H1 (cell line): ENCODE results near the gene TNFRSF8. TPM values are rescaled to one million over a fixed set of nuclear protein-coding genes. Genes with fewer than 3 reads are reported as not detected.

ENCODE experiments used
- CTCF ChIA-PET: fragments of 300-600 bp; sonication (Branson Sonifier 250); formaldehyde crosslinking; loops from one replicate; lab custom pipeline; 2021; ENCODE audit not compliant: partially characterized antibody; lab: Charles Lee
- POLR2A ChIA-PET: fragments of 300-600 bp; sonication (Branson Sonifier 250); formaldehyde crosslinking; loops from one replicate; lab custom pipeline; 2021; ENCODE audit warnings: inconsistent platforms; ENCODE audit not compliant: partially characterized antibody; lab: Charles Lee
- DNase-seq, 2 experiments: peaks; one replicate each; pipeline versions ENCODE4 v3.0.0 to v3.0.0-alpha.2; 2010 to 2022; ENCODE audit warnings: low spot score in 2 of 2, low read depth in 1 of 2, mixed read lengths in 1 of 2
- FAIRE-seq: peaks from 2 replicates; lab custom pipeline; 2011; peaks lifted over from hg19 to GRCh38; lab: Jason Lieb, UNC
- H2AFZ ChIP-seq: 2 replicates; pipeline ENCODE4 v1.8.1; 2012; ENCODE audit warnings: low read length, inconsistent platforms
- H2AK5ac ChIP-seq: 2 replicates; pipeline ENCODE4 v1.6.1; 2013; ENCODE audit warnings: low read depth, low read length
- H2BK120ac ChIP-seq: replicated peaks from 2 replicates; pipeline ENCODE3; 2013; ENCODE audit warnings: low read depth, low read length, inconsistent platforms
- H2BK12ac ChIP-seq: 2 replicates; pipeline ENCODE4 v1.6.1; 2013; ENCODE audit warnings: low read depth, low read length
- H2BK15ac ChIP-seq: 2 replicates; pipeline ENCODE4 v1.6.1; 2013; ENCODE audit warnings: low read length
- H2BK20ac ChIP-seq: 2 replicates; pipeline ENCODE4 v1.6.1; 2013; ENCODE audit warnings: low read length
- H2BK5ac ChIP-seq: 2 replicates; pipeline ENCODE4 v1.6.1; 2013; ENCODE audit warnings: low read depth, low read length
- H3K14ac ChIP-seq: 2 replicates; pipeline ENCODE4 v1.6.1; 2013; ENCODE audit warnings: inconsistent platforms; ENCODE audit not compliant: insufficient read length
- H3K18ac ChIP-seq: 2 replicates; pipeline ENCODE4 v1.6.1; 2013; ENCODE audit warnings: low read length; ENCODE audit errors: extremely low read depth
- H3K23ac ChIP-seq: 2 replicates; pipeline ENCODE4 v1.6.1; 2013; ENCODE audit warnings: inconsistent platforms; ENCODE audit not compliant: insufficient read length
- H3K23me2 ChIP-seq: 2 replicates; pipeline ENCODE4 v1.6.1; 2013; ENCODE audit warnings: low read depth, low read length
- H3K27ac ChIP-seq: 2 replicates; pipeline ENCODE4 v1.6.1; 2011; ENCODE audit warnings: low read depth, low read length, inconsistent platforms
- H3K27me3 ChIP-seq, 4 experiments: replicated peaks in 1 of 4; 1 replicate in 1 of 4; 2 replicates in 3 of 4; pipeline versions ENCODE4 v1.6.1 to v1.8.1; 2011 to 2013; ENCODE audit warnings: low read length in 3 of 4, mild to moderate bottlenecking in 3 of 4, inconsistent platforms in 2 of 4, mixed read lengths in 2 of 4, moderate library complexity in 1 of 4; ENCODE audit not compliant: control insufficient read depth in 3 of 4, insufficient read depth in 3 of 4; ENCODE audit errors: extremely low read depth in 1 of 4
- H3K36me3 ChIP-seq, 4 experiments: 2 replicates each; pipeline versions ENCODE4 v1.6.1 to v1.8.1; 2011 to 2013; ENCODE audit warnings: mild to moderate bottlenecking in 4 of 4, low read length in 3 of 4, moderate library complexity in 2 of 4, control low read depth in 1 of 4, inconsistent platforms in 1 of 4; ENCODE audit not compliant: insufficient read depth in 4 of 4, control insufficient read depth in 2 of 4
- H3K4ac ChIP-seq: replicated peaks from 2 replicates; pipeline ENCODE3; 2013; ENCODE audit warnings: low read length, low read depth, mixed read lengths, inconsistent platforms; ENCODE audit not compliant: insufficient read length
- H3K4me1 ChIP-seq, 4 experiments: replicated peaks in 1 of 4; 1 replicate in 1 of 4; 2 replicates in 3 of 4; pipeline versions ENCODE4 v1.6.1 to v1.8.1; 2011 to 2013; ENCODE audit warnings: low read length in 3 of 4, inconsistent platforms in 2 of 4, mixed read lengths in 1 of 4; ENCODE audit not compliant: insufficient read depth in 4 of 4, control insufficient read depth in 3 of 4
- H3K4me2 ChIP-seq, 2 experiments: 2 replicates each; pipeline versions ENCODE4 v1.6.1 to v1.8.1; 2011 to 2013; ENCODE audit warnings: low read depth in 2 of 2, low read length in 2 of 2, control low read depth in 1 of 2, inconsistent platforms in 1 of 2, mild to moderate bottlenecking in 1 of 2; ENCODE audit not compliant: insufficient read depth in 1 of 2
- H3K4me3 ChIP-seq, 4 experiments: fragments of 200-600, 300-600 bp in 1 of 4; sonication (generic), shearing (Covaris generic), sonication (Bioruptor Twin) in 1 of 4; 2 replicates each; pipeline versions ENCODE4 v1.5.1 to v1.8.1; 2011 to 2016; ENCODE audit warnings: low read length in 4 of 4, low read depth in 3 of 4, control low read depth in 2 of 4, inconsistent platforms in 2 of 4, mild to moderate bottlenecking in 2 of 4, mixed read lengths in 1 of 4, moderate library complexity in 1 of 4; ENCODE audit not compliant: insufficient read depth in 2 of 4; ENCODE audit errors: extremely low read depth in 1 of 4
- H3K56ac ChIP-seq: replicated peaks from 2 replicates; pipeline ENCODE3; 2013; ENCODE audit warnings: low read depth, mild to moderate bottlenecking, mixed read lengths, low read length, inconsistent platforms; ENCODE audit not compliant: insufficient read length
- H3K79me1 ChIP-seq: 2 replicates; pipeline ENCODE4 v1.6.1; 2013; ENCODE audit warnings: low read depth, low read length, control low read depth
- H3K79me2 ChIP-seq, 2 experiments: 2 replicates each; pipeline versions ENCODE4 v1.6.1 to v1.8.1; 2012 to 2013; ENCODE audit warnings: low read length in 2 of 2, mild to moderate bottlenecking in 2 of 2, inconsistent platforms in 1 of 2; ENCODE audit not compliant: insufficient read depth in 2 of 2, control insufficient read depth in 1 of 2
- H3K9ac ChIP-seq, 4 experiments: replicated peaks in 1 of 4; 1 replicate in 1 of 4; 2 replicates in 3 of 4; pipeline versions ENCODE4 v1.6.1 to v1.8.1; 2011 to 2013; ENCODE audit warnings: low read depth in 3 of 4, low read length in 3 of 4, control low read depth in 2 of 4, mild to moderate bottlenecking in 2 of 4, moderate library complexity in 2 of 4, inconsistent platforms in 1 of 4; ENCODE audit errors: extremely low read depth in 1 of 4
- H3K9me3 ChIP-seq, 2 experiments: 2 replicates each; pipeline versions ENCODE4 v1.6.1 to v1.8.1; 2012 to 2013; ENCODE audit warnings: mild to moderate bottlenecking in 2 of 2, moderate library complexity in 2 of 2, control low read depth in 1 of 2, inconsistent platforms in 1 of 2, low read depth in 1 of 2, low read length in 1 of 2, mixed read lengths in 1 of 2; ENCODE audit not compliant: insufficient read depth in 2 of 2
- H4K20me1 ChIP-seq, 2 experiments: replicated peaks in 1 of 2; 2 replicates each; pipeline versions ENCODE3 to v1.8.1; 2011 to 2013; ENCODE audit warnings: inconsistent platforms in 2 of 2, low read length in 2 of 2, mild to moderate bottlenecking in 1 of 2; ENCODE audit not compliant: insufficient read depth in 2 of 2, control insufficient read depth in 1 of 2
- H4K5ac ChIP-seq: 2 replicates; pipeline ENCODE4 v1.6.1; 2013; ENCODE audit warnings: low read length, low read depth, mixed read lengths, inconsistent platforms; ENCODE audit not compliant: insufficient read length
- H4K8ac ChIP-seq: 2 replicates; pipeline ENCODE4 v1.8.0; 2013; ENCODE audit warnings: mild to moderate bottlenecking, moderate library complexity, low read length, inconsistent platforms; ENCODE audit not compliant: insufficient read depth; ENCODE audit errors: extremely low read depth
- H4K91ac ChIP-seq: replicated peaks from 2 replicates; pipeline ENCODE3; 2013; ENCODE audit warnings: low read length, mixed read lengths, inconsistent platforms; ENCODE audit not compliant: insufficient read length
- BACH1 ChIP-seq: IDR thresholded peaks from 2 replicates; pipeline ENCODE4 v1.6.1; 2012; ENCODE audit warnings: low read length, improper control_type of control experiment
- BCL11A ChIP-seq, 2 experiments: IDR thresholded peaks; one replicate each; pipeline ENCODE4 v1.6.1; 2011; ENCODE audit warnings: low read depth in 2 of 2, low read length in 2 of 2, mild to moderate bottlenecking in 2 of 2
- CBX5 ChIP-seq: fragments of 300-800, 300-1000 bp; sonication (generic); IDR thresholded peaks from 2 replicates; pipeline ENCODE4 v1.7.1; 2016; ENCODE audit warnings: antibody characterized with exemption, low read length, low read depth
- KDM4A ChIP-seq: IDR thresholded peaks from one replicate; pipeline ENCODE4 v1.7.1; 2012; ENCODE audit warnings: low read depth, mild to moderate bottlenecking, moderate library complexity, low read length, inconsistent platforms; ENCODE audit not compliant: severe bottlenecking
- SAP30 ChIP-seq: fragments of 300-600 bp; sonication (generic); IDR thresholded peaks from 2 replicates; pipeline ENCODE4 v1.7.1; 2012; ENCODE audit warnings: low read length, moderate library complexity, mild to moderate bottlenecking, inconsistent platforms; ENCODE audit not compliant: insufficient read depth, insufficient replicate concordance
- SIRT6 ChIP-seq: IDR thresholded peaks from one replicate; pipeline ENCODE4 v1.7.1; 2012; ENCODE audit warnings: low read length, inconsistent platforms
- SP2 ChIP-seq: IDR thresholded peaks from 2 replicates; pipeline ENCODE4 v1.6.1; 2012; ENCODE audit warnings: mild to moderate bottlenecking, low read length, inconsistent platforms
- SRF ChIP-seq: IDR thresholded peaks from 2 replicates; pipeline ENCODE4 v1.6.1; 2011; ENCODE audit warnings: mild to moderate bottlenecking, low read depth, low read length, moderate library complexity
- SUZ12 ChIP-seq: fragments of 200-600 bp; sonication (generic); IDR thresholded peaks from 2 replicates; pipeline ENCODE4 v1.6.1; 2012; ENCODE audit warnings: mild to moderate bottlenecking, inconsistent platforms, low read length, moderate library complexity, mixed read lengths
- WGBS, 2 experiments: shearing (Covaris generic) in 1 of 2; methylation state at CpG; one replicate each; pipeline versions ENCODE4 v1.1.6 to v1.1.7; 2013 to 2015; ENCODE audit warnings: low lambda C conversion rate in 2 of 2, mixed read lengths in 2 of 2, inconsistent platforms in 1 of 2, low coverage in 1 of 2, missing lambda C conversion rate in 1 of 2; ENCODE audit not compliant: insufficient replicate concordance in 2 of 2, insufficient coverage in 1 of 2, insufficient read length in 1 of 2; ENCODE audit errors: extremely low coverage in 1 of 2, missing lambda C conversion rate in 1 of 2; 5-methylcytosine and 5-hydroxymethylcytosine counted together
- polyA plus RNA-seq, 7 experiments: library from polyadenylated mRNA; depleted of rRNA in 3 of 7; stranded (reverse) in 5 of 7; unstranded in 2 of 7; fragments of >200 nt in 5 of 7; fragments of 200-250 nt in 2 of 7; gene quantifications; 1 replicate in 5 of 7; 2 replicates in 1 of 7; 4 replicates in 1 of 7; pipeline versions ENCODE4 v1.2.1 to v1.2.3, GENCODE V29; 2011 to 2013; ENCODE audit warnings: missing spikeins in 2 of 7, mixed read lengths in 2 of 7
- total RNA-seq: library from RNA; stranded (reverse); fragmentation: NEBNext Ultra II Directional; extraction: Animal tissue kit (Norgen Biotek cat#: 25700); gene quantifications from 2 replicates; pipeline ENCODE4 v1.2.1, GENCODE V29; 2021
- TF ChIP-seq, protein P1 (sequence below), 3 experiments: IDR thresholded peaks; 1 replicate in 2 of 3; 2 replicates in 1 of 3; pipeline versions ENCODE4 v1.5.1 to v1.6.1; 2011; ENCODE audit warnings: low read length in 3 of 3, mild to moderate bottlenecking in 3 of 3, inconsistent platforms in 2 of 3, low read depth in 1 of 3, moderate library complexity in 1 of 3; ENCODE audit not compliant: insufficient read depth in 1 of 3; ENCODE audit errors: control extremely low read depth in 1 of 3

Gene TNFRSF8
- total and polyA plus RNA-seq, 2 of the 8 experiments (the other 6 are each of a cell fraction or from before 2014, with no cell fraction given), result 23.2 to 32.7 TPM

DNA sequence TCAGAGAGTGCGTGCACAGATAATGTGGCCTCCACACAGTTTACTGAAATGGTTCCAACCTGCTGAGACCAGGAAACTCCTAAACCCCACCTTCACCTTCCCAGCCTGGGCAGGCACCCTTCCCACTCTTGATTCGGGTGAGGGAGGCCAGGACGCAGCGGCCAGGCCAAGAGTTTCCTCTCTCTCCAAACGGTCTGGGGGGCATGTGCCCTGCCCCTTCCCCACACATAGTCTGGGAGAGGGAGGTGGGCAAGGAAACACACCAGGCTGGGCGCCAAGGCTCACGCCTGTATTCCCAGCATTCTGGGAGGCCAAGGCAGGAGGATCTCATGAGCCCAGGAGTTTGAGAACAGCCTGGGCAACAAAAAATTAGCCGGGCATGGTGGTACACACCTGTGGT, 9.6 kb downstream of the TNFRSF8 start:
- no peak for FAIRE-seq
- Histone ChIP-seq H3K9me3 (no peaks in the 10 kb centered on the region; a peak in 1 of 4 replicates), H2AFZ (no peak overlapping the region), H2AK5ac (no peak overlapping the region), H3K9ac (no peak overlapping the region; a peak in 1 of 7 replicates), H3K36me3 (peaks cover 0 to 2% (median 0%) of the 10 kb centered on the region in 4 experiments; a peak in 2 of 8 replicates), H3K4me2 (no peak overlapping the region), H3K4me1 (peaks cover 7 to 22% (median 11%) of the 10 kb centered on the region in 4 experiments), H4K5ac (no peak overlapping the region), H3K23ac (no peak overlapping the region), H3K23me2 (no peaks in the 10 kb centered on the region), H4K8ac (peak overlapping the region; percentile 45; the same call in 1 of the 2 replicates), H3K14ac (no peak overlapping the region), H4K20me1 (peaks cover 0 to 4% of the 10 kb centered on the region in 2 experiments), H2BK120ac (no peak overlapping the region), H2BK12ac (no peak overlapping the region), H3K4me3 (no peak overlapping the region), H4K91ac (no peak overlapping the region), H3K4ac (no peak overlapping the region), H3K79me1 (peaks cover 7% of the 10 kb centered on the region; the same call in 1 of the 2 replicates), H3K56ac (no peak overlapping the region), H3K18ac (no peak overlapping the region), H2BK15ac (no peak overlapping the region), H2BK5ac (0 out of 2 replicates have a peak overlapping the region, but pooled peaks have one; percentile 44), H2BK20ac (no peak overlapping the region), H3K27ac (no peak overlapping the region), H3K27me3 (no peaks in the 10 kb centered on the region), H3K79me2 (peaks cover 0 to 29% of the 10 kb centered on the region in 2 experiments; a peak in 2 of 4 replicates)
- ChIA-PET CTCF (no interaction called here), POLR2A (interaction anchor here (0.8 kb wide), 1 partner anchor 82 kb away, joined by 3 read pairs; no protein-coding TSS in a partner anchor)
- WGBS, 2 experiments, result 93% methylated on average over 8 of the region's 8 CpGs; no CpG with 5 or more reads in 1 of the 2 experiments
- DNase-seq, result no peak
- TF ChIP-seq BCL11A (IDR thresholded peaks at IDR 0.05; ENCODE audit: low read depth in 2 of 2, low read length in 2 of 2), result no peak
- TF ChIP-seq SAP30, result no peak
- TF ChIP-seq CBX5, result no peak
- no peak for TF ChIP-seq SP2
- no peak for TF ChIP-seq BACH1
- no peak for TF ChIP-seq SUZ12
- TF ChIP-seq KDM4A, result no peak
- no peak for TF ChIP-seq SIRT6
- TF ChIP-seq SRF, result no peak
- TF ChIP-seq, protein P1, sequence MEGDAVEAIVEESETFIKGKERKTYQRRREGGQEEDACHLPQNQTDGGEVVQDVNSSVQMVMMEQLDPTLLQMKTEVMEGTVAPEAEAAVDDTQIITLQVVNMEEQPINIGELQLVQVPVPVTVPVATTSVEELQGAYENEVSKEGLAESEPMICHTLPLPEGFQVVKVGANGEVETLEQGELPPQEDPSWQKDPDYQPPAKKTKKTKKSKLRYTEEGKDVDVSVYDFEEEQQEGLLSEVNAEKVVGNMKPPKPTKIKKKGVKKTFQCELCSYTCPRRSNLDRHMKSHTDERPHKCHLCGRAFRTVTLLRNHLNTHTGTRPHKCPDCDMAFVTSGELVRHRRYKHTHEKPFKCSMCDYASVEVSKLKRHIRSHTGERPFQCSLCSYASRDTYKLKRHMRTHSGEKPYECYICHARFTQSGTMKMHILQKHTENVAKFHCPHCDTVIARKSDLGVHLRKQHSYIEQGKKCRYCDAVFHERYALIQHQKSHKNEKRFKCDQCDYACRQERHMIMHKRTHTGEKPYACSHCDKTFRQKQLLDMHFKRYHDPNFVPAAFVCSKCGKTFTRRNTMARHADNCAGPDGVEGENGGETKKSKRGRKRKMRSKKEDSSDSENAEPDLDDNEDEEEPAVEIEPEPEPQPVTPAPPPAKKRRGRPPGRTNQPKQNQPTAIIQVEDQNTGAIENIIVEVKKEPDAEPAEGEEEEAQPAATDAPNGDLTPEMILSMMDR (IDR thresholded peaks at IDR 0.05; ENCODE audit: control extremely low read depth in 1 of 3, insufficient read depth in 1 of 3, low read depth in 1 of 3, low read length in 3 of 3), result no peak
